ENCODE measurements around the gene EXD3. TPM values are rescaled to one million over a fixed set of nuclear protein-coding genes. Genes with fewer than 3 reads are reported as not detected.
A peak's percentile ranks its signal among the peaks of the same experiment; 100 is the strongest.

Gene EXD3
- total and polyA plus RNA-seq, 2 of the 13 experiments (the other 11 are each of a cell fraction or from before 2014, with no cell fraction given) = 2.7 to 4.8 TPM

GRCh38 chr9:137459152-137459600 lies 36.2 kb upstream of the EXD3 start, which contains the start of gene NSMF (continued):
- TF ChIP-seq ZUFSP (CRISPR knock-in tag; IDR thresholded peaks at IDR 0.05; ENCODE audit: borderline replicate concordance) (no peak), ZNF766 (CRISPR knock-in tag; IDR thresholded peaks at IDR 0.05; ENCODE audit: borderline replicate concordance) (no peak), ATAD3A (CRISPR knock-in tag; IDR thresholded peaks at IDR 0.05) (no peak), RAD51 (IDR thresholded peaks at IDR 0.05; ENCODE audit: borderline replicate concordance) (no peak), ZNF430 (CRISPR knock-in tag; IDR thresholded peaks at IDR 0.05) (peak; percentile 63; the same call in 1 of the 2 replicates), CHCHD3 (CRISPR knock-in tag; IDR thresholded peaks at IDR 0.05) (no peak), ZNF274 (CRISPR knock-in tag; IDR thresholded peaks at IDR 0.05) (no peak; the same call in 1 of the 2 replicates), MATR3 (CRISPR knock-in tag; IDR thresholded peaks at IDR 0.05) (no peak), TAF15 (IDR thresholded peaks at IDR 0.05; ENCODE audit: low read depth, low read length, poor library complexity, severe bottlenecking) (no peak), MTA3 (CRISPR knock-in tag; IDR thresholded peaks at IDR 0.05) (no peak), SMARCC2 (IDR thresholded peaks at IDR 0.05) (no peak), ZNF446 (CRISPR knock-in tag; IDR thresholded peaks at IDR 0.05) (no peak)
